C4-2B (cell line): ENCODE results near the gene CDKAL1.
"Not testable (repeated sequence)": the region's sequence is repeated elsewhere in the genome, so short reads cannot be mapped to it uniquely, and the experiment has no call there.

Experiments
- H3K27ac ChIP-seq: fragments of 450-650 bp; 2 replicates; pipeline ENCODE4 v1.5.1; 2017
- ZFX ChIP-seq: fragments of 450-650 bp; IDR thresholded peaks from 2 replicates; pipeline ENCODE4 v1.6.1; 2017
- TF ChIP-seq, protein P1 (sequence below): fragments of 450-650 bp; conservative IDR thresholded peaks from 2 replicates; pipeline ENCODE4 v1.5.1; 2017; ENCODE audit warnings: mild to moderate bottlenecking

The CDKAL1 gene

DNA sequence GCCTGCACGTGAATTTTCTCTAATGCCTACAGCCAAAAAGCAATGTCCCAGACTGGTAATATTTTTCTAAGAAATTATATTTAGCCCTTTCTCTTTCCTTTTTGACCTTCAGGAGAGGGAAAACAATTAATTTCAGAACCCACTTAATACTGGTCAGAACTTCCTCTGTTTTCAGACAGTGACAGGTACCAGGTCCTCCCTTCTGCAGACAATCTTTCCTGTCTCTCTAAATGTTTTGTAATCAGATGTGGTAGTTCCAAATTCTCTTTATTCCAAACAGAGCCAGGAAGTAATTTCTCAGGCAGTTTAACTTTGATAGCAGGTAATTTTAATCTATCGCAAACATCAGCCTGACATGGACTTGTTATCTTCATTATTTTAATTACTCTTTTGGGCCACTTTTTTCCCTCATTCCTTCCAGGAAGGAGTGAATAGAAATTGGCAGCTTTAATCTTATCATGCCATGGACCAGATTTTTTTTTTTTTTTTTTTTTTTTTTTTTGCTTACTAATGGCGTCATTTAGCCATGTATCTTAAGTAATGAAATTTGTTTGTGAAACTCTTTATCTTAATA lies 710.7 kb downstream of the CDKAL1 start:
- no peak overlapping the region for H3K27ac ChIP-seq
- TF ChIP-seq, protein P1, sequence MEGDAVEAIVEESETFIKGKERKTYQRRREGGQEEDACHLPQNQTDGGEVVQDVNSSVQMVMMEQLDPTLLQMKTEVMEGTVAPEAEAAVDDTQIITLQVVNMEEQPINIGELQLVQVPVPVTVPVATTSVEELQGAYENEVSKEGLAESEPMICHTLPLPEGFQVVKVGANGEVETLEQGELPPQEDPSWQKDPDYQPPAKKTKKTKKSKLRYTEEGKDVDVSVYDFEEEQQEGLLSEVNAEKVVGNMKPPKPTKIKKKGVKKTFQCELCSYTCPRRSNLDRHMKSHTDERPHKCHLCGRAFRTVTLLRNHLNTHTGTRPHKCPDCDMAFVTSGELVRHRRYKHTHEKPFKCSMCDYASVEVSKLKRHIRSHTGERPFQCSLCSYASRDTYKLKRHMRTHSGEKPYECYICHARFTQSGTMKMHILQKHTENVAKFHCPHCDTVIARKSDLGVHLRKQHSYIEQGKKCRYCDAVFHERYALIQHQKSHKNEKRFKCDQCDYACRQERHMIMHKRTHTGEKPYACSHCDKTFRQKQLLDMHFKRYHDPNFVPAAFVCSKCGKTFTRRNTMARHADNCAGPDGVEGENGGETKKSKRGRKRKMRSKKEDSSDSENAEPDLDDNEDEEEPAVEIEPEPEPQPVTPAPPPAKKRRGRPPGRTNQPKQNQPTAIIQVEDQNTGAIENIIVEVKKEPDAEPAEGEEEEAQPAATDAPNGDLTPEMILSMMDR, result no peak
- TF ChIP-seq ZFX, result no peak

- H3K27ac ChIP-seq, result no peak overlapping the region
These were observed 711.2 kb downstream of the CDKAL1 start for GRCh38 chr6:21245488-21245887.

DNA sequence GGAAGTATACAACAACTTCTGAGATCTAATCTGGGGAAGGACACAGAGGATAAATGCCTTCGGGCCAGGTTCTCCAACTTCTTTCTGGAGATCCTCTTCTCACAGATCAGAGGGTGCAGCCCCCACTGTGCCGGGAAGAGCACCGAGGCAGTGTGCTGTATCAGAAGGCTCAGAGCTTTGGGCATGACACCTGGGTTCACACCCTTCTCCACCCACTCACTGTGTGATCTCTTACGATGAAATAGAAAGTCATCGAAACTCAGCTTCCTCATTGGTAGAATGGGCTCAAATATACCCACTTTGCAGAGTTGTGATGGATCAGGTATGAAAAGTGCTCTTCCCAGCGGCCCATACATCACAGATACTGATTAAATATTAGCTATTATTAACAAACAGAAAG lies 711.8 kb downstream of the CDKAL1 start:
- H3K27ac ChIP-seq, result no peak overlapping the region
- TF ChIP-seq, protein P1, result no peak
- TF ChIP-seq ZFX, result no peak

More at GRCh38 chr6:21245488-21245887, 711.2 kb downstream of the CDKAL1 start:
- no peak for TF ChIP-seq ZFX
- TF ChIP-seq, protein P1, result no peak

DNA sequence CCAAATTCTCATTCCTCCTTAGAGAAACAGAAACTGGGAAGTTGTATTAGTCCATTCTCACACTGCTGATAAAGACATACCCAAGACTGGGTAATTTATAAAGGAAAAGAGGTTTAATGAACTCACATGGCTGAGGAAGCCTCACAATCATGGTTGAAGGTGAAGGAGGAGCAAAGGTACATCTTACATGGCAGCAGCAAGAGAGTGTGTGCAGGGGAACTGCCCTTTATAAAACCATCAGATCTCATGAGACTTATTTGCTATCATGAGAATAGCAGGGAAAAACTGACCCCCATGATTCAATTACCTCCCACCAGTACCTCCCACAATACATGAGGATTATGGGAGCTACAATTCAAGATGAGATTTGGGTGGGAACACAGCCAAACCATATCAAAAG lies 720.2 kb downstream of the CDKAL1 start:
- H3K27ac ChIP-seq, result not testable (repeated sequence)

- H3K27ac ChIP-seq, result no peak overlapping the region
- TF ChIP-seq ZFX, result no peak
- TF ChIP-seq, protein P1, result no peak
These were observed 721.9 kb downstream of the CDKAL1 start for GRCh38 chr6:21256197-21256596.

- TF ChIP-seq, protein P1, result no peak
- no peak for TF ChIP-seq ZFX
These were observed 722.9 kb downstream of the CDKAL1 start for GRCh38 chr6:21257125-21257524.

GRCh38 chr6:21258665-21259064 lies 724.4 kb downstream of the CDKAL1 start:
- no peak for TF ChIP-seq ZFX
- TF ChIP-seq, protein P1, result no peak
- H3K27ac ChIP-seq, result no peak overlapping the region

More at GRCh38 chr6:21257125-21257524, 722.9 kb downstream of the CDKAL1 start:
- H3K27ac ChIP-seq, result no peak overlapping the region

GRCh38 chr6:21259660-21260059 lies 725.4 kb downstream of the CDKAL1 start:
- TF ChIP-seq, protein P1, result no peak
- TF ChIP-seq ZFX, result no peak
- H3K27ac ChIP-seq, result no peak overlapping the region
